Type B pancreatic cell (in vitro differentiated cells): ENCODE data around the gene RPP30. TPM values are rescaled to one million over a fixed set of nuclear protein-coding genes. Genes with fewer than 3 reads are reported as not detected.

Experiments used
- DNase-seq: peaks from one replicate; pipeline ENCODE4 v3.0.0; 2021; ENCODE audit warnings: mixed read lengths; ENCODE audit not compliant: unreplicated experiment; ENCODE audit errors: extremely low spot score
- H3K27ac Mint-ChIP-seq: 2 replicates; pipeline ENCODE4 v1.8.0; 2021; ENCODE audit warnings: mild to moderate bottlenecking, mixed read lengths
- H3K27me3 Mint-ChIP-seq: 2 replicates; pipeline ENCODE4 v1.8.0; 2021; ENCODE audit warnings: mixed read lengths
- H3K36me3 Mint-ChIP-seq: 2 replicates; pipeline ENCODE4 v1.8.0; 2021; ENCODE audit warnings: mixed read lengths
- H3K4me1 Mint-ChIP-seq: one replicate; pipeline ENCODE4 v1.8.0; 2021; ENCODE audit warnings: mixed read lengths; ENCODE audit not compliant: unreplicated experiment
- H3K4me3 Mint-ChIP-seq: 2 replicates; pipeline ENCODE4 v1.8.0; 2021; ENCODE audit warnings: mild to moderate bottlenecking, mixed read lengths
- H3K9me3 Mint-ChIP-seq: 2 replicates; pipeline ENCODE4 v1.8.0; 2021; ENCODE audit warnings: mixed read lengths
- CTCF ChIP-seq: fragments of 200-600 bp; sonication (generic); conservative IDR thresholded peaks from 2 replicates; pipeline ENCODE4 v1.5.0; 2021; ENCODE audit warnings: antibody characterized with exemption, mild to moderate bottlenecking
- long read RNA-seq: library from polyadenylated mRNA; unstranded; transcript quantifications from one replicate; pipeline ENCODE4 v2.0.0, GENCODE V29; 2020
- total RNA-seq: library from RNA; stranded (reverse); gene quantifications from 2 replicates; pipeline ENCODE4 v1.2.1, GENCODE V29; 2021; ENCODE audit warnings: low replicate concordance

The RPP30 gene
- 38.7 and 58.0 TPM in 2 replicates for total RNA-seq
- long read RNA-seq, transcript RPP30-202 (11 exons, 2,589 nt), result major isoform, 37 of 86 reads
- long read RNA-seq, partial matches to known transcripts, result 2 of 86 reads
- long read RNA-seq, other reads (novel, unspliced or antisense), result 47 of 86 reads

GRCh38 chr10:90871766-90872647 is at the start of gene RPP30:
Gene RPP30, plus strand, starts transcription at chr10:90871974. Its CDS starts 13 bp downstream, at chr10:90871987.
- H3K4me3 Mint-ChIP-seq, result peak within 1 kb of the TSS; percentile 94
- peaks cover 32% of the 10 kb centered on the region for H3K27me3 Mint-ChIP-seq
- H3K4me1 Mint-ChIP-seq, result peaks cover 30% of the 10 kb centered on the region
- no peak for TF ChIP-seq CTCF
- H3K36me3 Mint-ChIP-seq, result peaks cover 6% of the 10 kb centered on the region
- peak within 1 kb of the TSS; percentile 79 for H3K27ac Mint-ChIP-seq
- peak; percentile 84 for DNase-seq
- H3K9me3 Mint-ChIP-seq, result no peaks in the 10 kb centered on the region

GRCh38 chr10:90822508-90822907 is 49.3 kb upstream of the RPP30 start:
- Mint-ChIP-seq H3K36me3 (peaks cover 4% of the 10 kb centered on the region), H3K4me1 (no peaks in the 10 kb centered on the region), H3K9me3 (peaks cover 9% of the 10 kb centered on the region), H3K4me3 (no peak overlapping the region), H3K27ac (no peak overlapping the region), H3K27me3 (peaks cover 4% of the 10 kb centered on the region)
- no peak for DNase-seq
- TF ChIP-seq CTCF, result no peak

- H3K4me1 Mint-ChIP-seq, result no peaks in the 10 kb centered on the region
- peaks cover 14% of the 10 kb centered on the region for H3K27me3 Mint-ChIP-seq
- DNase-seq, result no peak
Measured at GRCh38 chr10:90832111-90832510, 39.7 kb upstream of the RPP30 start.

GRCh38 chr10:90834326-90834725 is 37.4 kb upstream of the RPP30 start:
- Mint-ChIP-seq H3K36me3 (no peaks in the 10 kb centered on the region), H3K9me3 (no peaks in the 10 kb centered on the region), H3K4me3 (no peak overlapping the region), H3K27me3 (peaks cover 19% of the 10 kb centered on the region), H3K27ac (no peak overlapping the region), H3K4me1 (no peaks in the 10 kb centered on the region)
- no peak for DNase-seq
- TF ChIP-seq CTCF, result no peak

More at GRCh38 chr10:90832111-90832510, 39.7 kb upstream of the RPP30 start:
- no peak overlapping the region for H3K4me3 Mint-ChIP-seq
- TF ChIP-seq CTCF, result no peak
- no peaks in the 10 kb centered on the region for H3K36me3 Mint-ChIP-seq
- H3K9me3 Mint-ChIP-seq, result no peaks in the 10 kb centered on the region
- no peak overlapping the region for H3K27ac Mint-ChIP-seq

GRCh38 chr10:90837486-90837885 is 34.3 kb upstream of the RPP30 start:
- H3K4me1 Mint-ChIP-seq, result no peaks in the 10 kb centered on the region
- no peak overlapping the region for H3K4me3 Mint-ChIP-seq
- H3K27ac Mint-ChIP-seq, result no peak overlapping the region
- H3K36me3 Mint-ChIP-seq, result no peaks in the 10 kb centered on the region
- peaks cover 29% of the 10 kb centered on the region for H3K27me3 Mint-ChIP-seq
- TF ChIP-seq CTCF, result no peak
- no peaks in the 10 kb centered on the region for H3K9me3 Mint-ChIP-seq
- DNase-seq, result no peak
